SK-N-MC (cell line): ENCODE measurements around the gene VSTM1.

ENCODE experiments used
- EZH2 ChIP-seq: fragments of 200-600 bp; sonication (generic); IDR thresholded peaks from one replicate; pipeline ENCODE4 v1.6.1; 2017; ENCODE audit warnings: antibody characterized with exemption
- FOXP2 ChIP-seq: optimal IDR thresholded peaks from 2 replicates; pipeline ENCODE3; 2011; ENCODE audit warnings: mild to moderate bottlenecking, moderate library complexity; ENCODE audit not compliant: insufficient read depth; ENCODE audit errors: extremely low read length, control extremely low read depth
- POLR2AphosphoS5 ChIP-seq: IDR thresholded peaks from 2 replicates; pipeline ENCODE4 v1.6.1; 2012; ENCODE audit warnings: mild to moderate bottlenecking, low read depth, low read length, borderline replicate concordance

GRCh38 chr19:54095136-54095858 is 31.6 kb upstream of the VSTM1 start:
- TF ChIP-seq EZH2 (no peak), POLR2AphosphoS5 (no peak), FOXP2 (no peak)
